HG03432 (cell line): ENCODE measurements around the gene POMGNT1.

ENCODE experiments used
- ATAC-seq: cut with Tn5 transposase; IDR thresholded peaks from one replicate; pipeline ENCODE4 v1.9.1; 2021; ENCODE audit warnings: mild to moderate bottlenecking, moderate library complexity; ENCODE audit not compliant: unreplicated experiment

Gene POMGNT1

GRCh38 chr1:46158312-46159281, 39.6 kb downstream of the POMGNT1 start:
- peak; percentile 72 for ATAC-seq

- ATAC-seq, result no peak
These were observed 40.3 kb downstream of the POMGNT1 start for GRCh38 chr1:46157916-46158311.

DNA sequence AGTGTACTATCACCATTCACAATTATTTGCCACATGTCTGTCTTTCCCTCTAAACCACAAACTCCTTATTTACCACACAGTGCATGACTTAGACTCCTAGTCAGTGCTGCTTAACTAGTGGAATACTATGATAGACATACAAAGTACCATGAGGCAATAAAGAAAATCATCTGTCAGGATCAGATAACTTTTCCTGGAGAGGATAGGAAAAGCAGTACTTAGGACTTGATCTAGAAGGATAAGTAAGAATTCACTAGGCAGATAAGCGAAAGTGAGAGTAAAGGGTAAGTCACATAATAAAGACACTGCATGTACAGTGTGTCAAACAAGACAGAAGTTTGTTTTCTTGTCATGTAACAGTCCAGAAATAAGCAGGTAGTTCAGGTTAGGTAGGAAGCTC, 44.5 kb downstream of the POMGNT1 start:
- no peak for ATAC-seq

GRCh38 chr1:46153228-46153627, 45.0 kb downstream of the POMGNT1 start:
- ATAC-seq, result no peak

DNA sequence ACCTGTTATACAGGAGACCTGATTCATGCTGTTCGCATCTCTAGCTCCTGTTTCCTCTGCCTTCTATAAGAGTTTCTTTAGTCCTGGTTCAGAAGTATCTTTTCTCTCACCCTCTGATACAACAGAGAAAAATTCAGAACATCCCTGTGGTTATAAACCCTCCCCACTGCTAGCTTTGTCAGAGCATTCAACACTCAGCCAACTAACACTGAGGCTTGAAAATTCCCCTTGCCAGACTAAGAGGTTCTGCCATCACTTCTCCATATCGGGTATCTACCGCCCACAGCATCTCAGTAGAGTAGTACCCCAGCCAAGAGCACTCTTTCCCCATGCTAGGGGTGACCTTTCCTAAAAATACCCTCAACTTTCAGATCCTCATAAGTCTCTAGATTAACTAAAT, 46.2 kb downstream of the POMGNT1 start:
- no peak for ATAC-seq

DNA sequence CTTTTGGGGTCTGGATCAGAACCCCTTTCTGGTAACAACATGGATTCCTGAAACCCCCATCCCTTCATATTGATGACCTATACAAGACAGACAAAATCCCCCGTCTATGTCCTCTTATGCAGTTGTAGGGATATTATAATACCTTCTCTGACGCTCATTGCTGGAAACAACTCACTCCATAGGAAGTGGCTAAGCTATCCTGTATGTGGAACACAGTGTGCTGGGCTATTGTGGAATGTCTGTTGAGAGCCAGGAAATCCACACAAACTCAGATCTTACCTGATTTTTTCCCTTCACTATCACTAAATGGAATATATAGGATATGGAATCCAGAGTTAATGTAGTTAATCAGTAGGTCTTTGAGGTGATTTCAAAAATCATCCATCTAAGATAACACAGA, 48.1 kb downstream of the POMGNT1 start:
- ATAC-seq, result no peak

- ATAC-seq, result no peak
These were observed 49.9 kb downstream of the POMGNT1 start for GRCh38 chr1:46148318-46148717.
